ENCODE data around the gene OR10H1.
"Not testable (repeated sequence)": the region's sequence is repeated elsewhere in the genome, so short reads cannot be mapped to it uniquely, and the experiment has no call there.

OR10H1 gene, protein sequence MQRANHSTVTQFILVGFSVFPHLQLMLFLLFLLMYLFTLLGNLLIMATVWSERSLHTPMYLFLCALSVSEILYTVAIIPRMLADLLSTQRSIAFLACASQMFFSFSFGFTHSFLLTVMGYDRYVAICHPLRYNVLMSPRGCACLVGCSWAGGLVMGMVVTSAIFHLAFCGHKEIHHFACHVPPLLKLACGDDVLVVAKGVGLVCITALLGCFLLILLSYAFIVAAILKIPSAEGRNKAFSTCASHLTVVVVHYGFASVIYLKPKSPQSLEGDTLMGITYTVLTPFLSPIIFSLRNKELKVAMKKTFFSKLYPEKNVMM

DNA sequence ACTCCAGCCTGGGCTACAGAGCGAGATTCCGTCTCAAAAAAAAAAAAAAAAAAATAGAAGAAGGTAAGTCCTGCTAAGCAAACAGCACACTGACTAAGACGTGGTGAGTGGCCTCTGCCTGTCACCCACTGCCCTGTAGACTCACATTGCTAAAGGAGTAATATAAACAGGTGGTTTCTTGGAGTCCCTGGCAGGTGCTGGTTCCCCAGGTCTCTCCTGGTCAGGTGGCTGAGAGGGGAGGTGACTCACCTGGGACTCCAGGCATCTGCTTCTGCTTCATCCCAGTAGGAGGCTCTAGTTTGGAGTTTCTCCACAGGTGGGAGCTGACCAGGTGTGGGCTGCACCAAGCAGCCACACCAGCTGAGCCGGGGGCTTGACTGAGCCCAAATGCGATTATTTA lies at the start of gene OR10H1:
OR10H1 (minus strand) TSS at position 359 of the 400 bp plus-strand sequence. CDS start 7,627 bp downstream, outside the sequence.
- DNase-seq: no peak

DNA sequence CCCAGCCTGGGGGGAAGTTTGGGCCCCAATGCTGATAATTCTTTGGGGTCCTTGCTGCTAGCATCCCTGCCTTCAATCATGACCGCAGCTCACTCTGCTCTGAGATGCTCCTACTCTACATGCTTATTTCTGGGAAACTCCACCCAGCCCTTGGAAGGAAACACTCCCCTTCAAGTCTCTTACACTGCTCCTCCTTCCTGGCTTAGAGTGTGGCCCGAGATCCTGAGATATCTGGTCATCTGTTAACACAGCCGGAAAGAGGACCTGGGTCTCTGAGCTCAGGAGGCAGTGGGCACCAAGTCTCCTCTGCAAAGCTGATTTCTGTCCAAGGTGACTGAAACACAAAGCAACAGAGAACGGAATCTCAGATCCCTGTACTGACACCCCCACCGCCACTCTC lies 49.4 kb upstream of the OR10H1 start:
- DNase-seq: no peak

DNA sequence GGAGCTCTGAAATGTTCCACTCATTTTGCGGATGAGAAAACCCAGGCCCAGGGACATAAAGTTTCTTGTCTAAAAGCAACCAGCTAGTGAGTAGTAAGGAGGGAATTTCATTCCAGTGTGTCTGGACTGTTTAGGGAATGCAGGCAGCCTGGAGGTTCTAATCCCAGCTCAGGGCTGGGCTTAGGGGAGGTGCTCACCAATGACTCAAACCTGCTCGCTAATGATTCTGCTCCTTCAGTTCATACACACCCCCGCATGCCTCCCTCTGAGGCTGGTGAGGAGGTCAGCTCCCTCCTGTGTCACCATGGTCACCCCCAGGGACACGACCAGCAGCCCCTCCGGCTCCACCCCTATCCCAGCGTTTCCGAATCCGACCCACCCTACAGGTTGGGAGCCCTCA lies 47.8 kb upstream of the OR10H1 start:
- no peak for DNase-seq

DNA sequence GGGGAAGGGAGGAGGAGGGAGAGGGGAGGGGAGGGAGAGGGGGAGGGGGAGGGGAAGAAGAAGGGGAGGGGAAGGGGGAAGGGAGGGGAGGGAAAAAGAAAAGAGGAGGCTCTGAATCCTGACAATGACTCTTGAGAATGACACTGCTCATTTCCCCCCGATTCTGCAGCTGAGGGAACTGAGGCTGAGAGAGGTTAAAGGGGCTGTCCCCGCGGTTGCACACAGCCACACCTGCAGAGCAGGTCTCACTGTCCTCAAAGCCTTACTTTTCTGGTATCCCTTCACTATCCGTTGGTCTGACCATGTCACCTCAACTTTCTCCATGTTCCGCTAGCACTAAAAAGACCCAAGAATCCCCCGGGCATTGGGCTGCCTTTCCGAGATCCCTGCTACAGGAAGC lies 47.0 kb upstream of the OR10H1 start:
- no peak for DNase-seq

DNA sequence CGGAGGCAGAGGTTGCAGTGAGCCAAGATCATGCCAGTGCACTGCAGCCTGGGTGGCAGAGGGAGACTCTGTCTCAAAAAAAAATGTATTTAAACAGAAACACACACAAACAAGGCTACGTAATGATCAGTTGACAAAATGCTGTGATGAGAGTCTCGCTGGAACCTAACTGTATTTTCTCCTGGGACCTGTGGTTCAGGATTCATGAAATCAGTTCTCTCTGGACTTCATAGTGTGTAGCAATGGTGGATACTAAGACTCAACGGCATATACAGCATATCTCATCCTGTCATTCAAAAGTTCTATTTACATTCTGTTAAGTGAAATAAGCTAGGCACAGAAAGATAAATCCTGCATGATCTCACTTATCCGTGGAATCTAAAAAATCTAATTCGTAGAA lies 45.1 kb upstream of the OR10H1 start:
- no peak for DNase-seq

DNA sequence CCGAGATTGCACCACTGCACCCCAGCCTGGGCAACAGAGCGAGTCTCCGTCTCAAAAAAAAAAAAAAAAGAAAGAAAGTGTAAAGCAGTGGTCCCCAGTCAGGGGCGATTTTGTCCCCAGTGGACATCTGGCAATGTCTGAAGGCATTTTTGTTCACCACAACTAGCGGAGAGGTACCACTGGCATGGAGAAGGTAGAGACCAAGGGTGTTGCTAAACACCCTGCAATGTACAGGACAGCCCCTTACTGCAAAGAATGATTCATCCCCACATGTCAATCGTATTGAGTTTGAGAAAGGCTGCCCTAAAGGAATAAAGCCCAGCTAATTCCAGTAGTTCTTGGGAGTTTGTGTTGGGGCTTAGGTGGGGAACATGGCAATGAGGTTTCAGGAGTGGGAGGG lies 43.7 kb upstream of the OR10H1 start:
- peak; percentile 36 for DNase-seq

DNA sequence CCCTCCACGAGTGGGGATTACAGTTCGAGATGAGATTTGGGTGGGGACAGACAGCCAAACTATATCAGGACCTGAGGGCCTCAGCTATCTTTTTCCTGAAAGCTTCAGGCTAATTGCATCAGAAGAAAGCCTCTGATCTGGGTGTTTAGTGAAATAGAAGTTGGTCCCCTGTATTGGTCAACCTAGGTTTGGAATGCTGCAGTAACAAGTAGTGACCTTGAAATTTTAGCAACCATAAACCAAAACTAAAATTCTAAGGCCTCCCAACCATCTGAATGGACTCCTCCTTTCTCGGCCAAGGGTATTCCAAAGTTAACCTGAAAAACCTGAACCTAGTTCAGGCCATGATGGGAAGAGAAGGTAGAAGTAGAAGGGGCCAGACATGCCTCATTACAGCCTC lies 34.9 kb upstream of the OR10H1 start:
- no peak for DNase-seq

DNA sequence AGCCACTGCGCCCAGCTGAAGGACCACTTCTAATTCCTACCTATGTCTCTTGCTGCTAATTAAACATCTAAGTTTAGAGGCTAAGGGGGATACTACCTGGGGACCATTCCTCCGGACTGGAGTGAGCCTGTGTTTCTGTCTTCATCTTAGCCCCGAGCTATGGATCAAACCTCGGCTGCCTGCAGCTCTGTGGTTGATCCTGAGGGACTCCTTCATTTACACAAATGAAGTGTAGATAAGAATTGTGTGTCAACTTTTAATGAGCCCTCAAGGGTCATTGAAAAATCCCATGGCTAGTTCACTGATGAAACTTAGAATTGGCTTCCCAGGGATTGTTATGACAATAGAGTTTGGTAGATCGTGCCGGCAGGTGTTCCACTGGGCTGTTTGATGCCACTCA lies 31.5 kb upstream of the OR10H1 start:
- no peak for DNase-seq

DNA sequence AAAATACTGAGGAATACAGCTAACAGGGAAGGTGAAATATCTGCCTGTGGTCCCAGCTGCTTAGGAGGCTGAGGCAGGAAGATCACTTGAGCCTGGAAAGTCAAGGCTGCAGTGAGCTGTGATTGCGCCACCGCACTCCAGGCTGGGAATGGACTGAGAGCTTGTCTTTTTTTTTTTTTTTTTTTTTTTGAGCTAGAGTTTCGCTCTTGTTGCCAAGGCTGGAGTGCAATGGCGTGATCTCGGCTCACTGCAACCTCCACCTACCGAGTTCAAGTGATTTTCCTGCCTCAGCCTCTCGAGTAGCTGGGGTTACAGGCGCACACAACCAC lies 28.4 kb upstream of the OR10H1 start:
- DNase-seq: peak; percentile 31

DNA sequence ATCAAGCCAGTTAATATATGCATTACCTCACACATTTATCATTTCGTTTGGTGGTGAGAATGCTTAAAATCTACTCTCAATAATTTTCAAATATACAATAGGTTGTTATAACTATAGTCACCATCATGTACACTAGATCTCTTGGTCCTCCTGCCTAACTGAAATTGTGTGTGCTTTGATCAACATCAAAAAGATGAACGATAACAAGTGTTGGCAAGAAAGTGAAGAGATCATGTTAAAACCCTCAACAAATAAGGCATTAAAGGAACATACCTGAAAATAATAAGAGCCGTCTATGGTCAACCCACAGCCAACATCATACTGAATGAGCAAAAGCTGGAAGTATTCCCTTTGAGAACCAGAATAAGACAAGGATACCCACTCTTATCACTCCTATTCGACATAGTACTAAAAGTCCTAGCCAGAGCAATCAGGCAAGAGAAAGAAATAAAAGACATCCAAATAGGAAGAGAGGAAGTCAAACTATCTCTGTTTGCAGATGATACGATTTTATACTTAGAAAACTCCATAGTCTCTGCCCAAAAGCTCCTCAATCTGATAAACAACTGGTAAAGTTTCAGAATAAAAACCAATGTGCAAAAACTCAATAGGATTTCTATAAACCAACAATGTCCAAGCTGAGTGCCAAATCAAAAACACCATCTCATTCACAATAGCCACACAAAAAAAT lies 27.9 kb upstream of the OR10H1 start:
- DNase-seq: no peak

DNA sequence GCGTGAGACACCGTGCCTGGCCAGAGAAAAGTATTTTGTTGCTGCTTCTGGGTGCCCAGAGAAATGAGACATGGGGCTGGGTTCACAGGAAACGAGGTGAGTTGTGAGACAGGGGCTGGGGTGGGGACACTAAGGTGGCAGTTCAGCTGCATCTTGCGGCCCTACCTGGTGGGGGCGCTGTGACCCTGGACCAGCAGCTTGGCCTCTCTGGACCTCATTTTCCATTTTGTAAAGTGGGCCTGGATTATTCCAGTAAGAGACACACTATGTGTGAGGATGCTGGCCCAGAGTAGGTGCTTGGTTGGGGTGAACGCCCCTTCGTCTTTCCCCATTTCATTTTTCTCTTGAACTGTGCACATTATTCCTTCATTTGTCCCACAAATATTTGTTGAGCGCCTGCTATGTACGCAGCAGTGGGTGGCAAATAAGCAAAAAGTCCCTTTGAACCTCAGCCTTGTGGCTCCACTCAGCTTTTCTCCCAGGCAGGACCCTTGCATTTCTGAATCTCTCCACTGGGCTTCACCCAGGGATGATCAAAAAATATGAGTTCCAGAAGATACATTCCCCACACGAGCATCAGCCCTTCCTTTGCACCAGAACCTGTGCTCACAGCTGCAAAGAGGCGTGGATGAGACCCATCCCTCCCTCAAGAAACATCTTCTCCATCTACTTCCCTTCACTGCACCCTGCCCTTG lies 26.6 kb upstream of the OR10H1 start:
- DNase-seq: no peak

DNA sequence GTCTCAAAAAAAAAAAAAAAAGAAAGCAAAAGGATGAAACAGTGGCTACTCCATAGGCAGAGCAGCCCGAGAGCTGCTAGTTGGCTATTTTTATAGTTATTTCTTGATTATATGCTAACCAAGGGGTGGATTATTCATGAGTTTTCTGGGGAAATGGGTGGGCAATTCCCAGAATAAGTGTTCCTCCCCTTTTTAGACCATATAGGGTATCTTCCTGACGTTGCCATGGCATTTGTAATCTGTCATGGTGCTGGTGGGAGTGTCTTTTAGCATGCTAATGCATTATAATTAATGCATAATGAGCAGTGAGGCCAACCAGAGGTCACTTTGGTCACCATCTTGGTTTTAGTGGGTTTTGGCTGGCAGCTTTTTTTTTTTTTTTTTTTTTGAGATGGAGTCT lies 25.4 kb upstream of the OR10H1 start:
- no peak for DNase-seq

DNA sequence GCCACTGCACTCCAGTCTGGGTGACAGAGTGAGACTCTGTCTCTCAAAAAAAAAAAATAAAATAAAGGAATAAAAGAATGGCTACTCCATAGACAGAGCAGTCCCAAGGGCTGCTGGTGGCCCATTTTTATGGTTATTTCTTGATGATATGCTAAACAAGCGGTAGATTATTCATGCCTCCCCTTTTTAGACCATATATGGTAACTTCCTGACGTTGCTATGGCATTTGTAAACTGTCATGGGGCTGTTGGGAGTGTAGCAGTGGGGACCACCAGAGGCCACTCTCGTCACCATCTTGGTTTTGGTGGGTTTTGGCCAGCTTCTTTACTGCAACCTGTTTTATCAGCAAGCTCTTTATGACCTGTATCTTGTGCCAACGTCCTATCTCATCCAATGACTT lies 24.4 kb upstream of the OR10H1 start:
- DNase-seq: not testable (repeated sequence)

DNA sequence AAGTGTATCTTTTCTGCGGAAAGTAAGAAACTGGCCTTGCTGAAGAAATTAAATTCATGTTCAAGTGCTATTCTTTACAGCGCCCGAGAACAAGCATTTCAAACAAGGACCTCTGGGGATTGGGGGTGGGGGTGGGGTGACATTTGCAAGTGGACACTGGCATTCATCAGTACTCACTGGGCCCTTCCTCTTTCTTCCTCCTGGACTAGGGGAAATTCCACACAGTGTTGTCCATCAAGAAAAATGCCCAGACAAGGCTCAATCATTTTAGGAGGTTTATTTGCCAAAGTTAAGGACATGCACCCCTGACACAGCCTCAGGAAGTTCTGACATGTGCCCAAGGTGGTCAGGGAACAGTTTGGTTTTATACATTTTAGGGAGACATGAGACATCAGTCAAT lies 22.9 kb upstream of the OR10H1 start:
- no peak for DNase-seq

DNA sequence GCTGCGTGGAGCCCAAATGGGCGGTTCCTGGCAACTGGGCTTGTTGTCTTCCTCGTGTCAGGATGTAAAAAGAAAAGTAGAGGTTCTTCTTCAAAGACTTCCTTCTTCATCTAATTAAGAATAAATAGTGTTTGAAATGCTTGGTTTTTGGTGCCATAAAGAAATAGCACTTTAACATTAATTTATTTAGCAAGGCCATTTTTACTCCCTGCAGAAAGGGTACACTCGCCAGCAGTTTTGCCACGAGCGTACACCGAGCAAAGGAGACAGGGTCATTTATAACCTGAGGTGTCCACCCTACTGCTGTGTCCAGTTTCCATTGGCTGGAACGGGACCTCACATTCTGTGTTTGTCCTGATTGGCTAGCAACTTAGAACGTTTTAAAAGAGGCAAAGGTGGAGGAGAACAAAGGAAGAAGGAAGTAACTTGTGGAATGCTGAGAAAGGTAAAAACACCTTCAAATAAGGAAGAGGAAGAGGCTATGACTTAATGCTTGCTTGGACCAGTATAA lies 21.8 kb upstream of the OR10H1 start:
- DNase-seq: no peak

DNA sequence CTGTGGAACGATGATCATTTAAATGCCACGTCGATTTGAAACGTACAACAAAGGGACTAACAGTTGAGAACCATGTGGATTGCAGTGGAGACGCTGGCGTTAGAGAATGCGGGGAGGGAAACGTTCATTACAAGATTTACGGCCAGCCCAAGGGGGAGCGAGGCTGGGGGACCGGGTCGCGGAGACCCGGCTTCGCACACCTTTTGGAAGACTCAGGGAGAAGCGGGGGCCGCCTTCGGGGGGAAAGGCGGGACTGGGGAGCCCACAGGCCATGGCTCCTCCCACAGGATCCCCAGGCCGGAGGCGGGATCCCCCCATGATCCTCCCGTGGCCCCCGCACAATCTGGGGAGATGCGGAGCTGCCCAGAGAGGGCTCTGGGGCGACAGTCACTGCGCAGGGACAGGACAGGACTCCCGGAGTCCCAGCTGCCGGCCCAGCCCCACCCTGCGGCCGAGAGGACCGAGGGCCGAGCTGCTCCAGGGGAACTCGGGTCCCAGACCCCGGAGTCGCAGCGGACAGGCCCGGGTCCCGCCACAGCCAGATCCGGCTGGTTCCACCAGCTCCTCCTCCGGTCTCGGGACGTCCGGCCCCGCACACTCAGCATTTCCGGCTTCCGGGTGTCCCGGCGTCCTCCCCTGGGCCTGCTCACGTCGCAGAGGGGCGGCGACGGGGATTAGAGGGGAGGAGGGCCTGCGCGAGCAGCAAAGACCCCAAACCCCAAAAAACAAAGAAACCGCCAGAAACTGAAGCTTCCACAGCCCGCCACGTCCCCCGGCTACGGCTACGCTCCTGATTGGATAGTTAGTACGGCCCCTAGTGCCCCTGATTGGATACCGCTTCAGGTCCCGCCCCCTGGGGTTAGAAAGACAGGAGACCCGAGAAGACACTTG lies 21.1 kb upstream of the OR10H1 start:
- DNase-seq: peak; percentile 100

DNA sequence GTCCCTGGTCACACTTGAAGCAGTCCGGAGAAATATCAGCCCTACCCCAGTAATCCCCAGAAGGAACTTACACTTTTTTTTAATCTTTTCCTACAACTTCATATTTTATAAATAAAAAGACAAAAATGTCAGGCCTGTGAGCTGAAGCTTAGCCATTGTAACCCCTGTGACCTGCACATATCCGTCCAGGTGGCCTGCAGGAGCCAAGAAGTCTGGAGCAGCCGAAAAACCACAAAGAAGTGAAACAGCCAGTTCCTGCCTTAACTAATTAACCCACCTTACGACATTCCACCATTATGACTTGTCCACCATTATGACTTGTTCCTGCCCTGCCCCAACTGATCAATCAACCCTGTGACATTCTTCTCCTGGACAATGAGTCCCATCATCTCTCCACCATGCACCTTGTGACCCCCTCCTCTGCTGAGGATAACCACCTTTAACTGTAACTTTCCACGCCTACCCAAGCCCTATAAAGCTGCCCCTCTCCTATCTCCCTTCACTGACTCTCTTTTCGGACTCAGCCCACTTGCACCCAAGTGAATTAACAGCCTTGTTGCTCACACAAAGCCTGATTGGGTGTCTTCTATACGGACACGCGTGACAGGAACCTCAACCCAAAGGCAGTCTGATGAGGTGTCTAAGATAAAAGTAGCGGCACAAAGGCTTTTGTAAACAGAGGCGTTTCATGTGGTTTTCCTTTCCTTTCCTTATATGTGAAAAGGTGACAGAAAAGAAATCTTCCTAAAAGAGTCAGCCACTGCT lies 20.3 kb upstream of the OR10H1 start:
- peak; percentile 29 for DNase-seq

DNA sequence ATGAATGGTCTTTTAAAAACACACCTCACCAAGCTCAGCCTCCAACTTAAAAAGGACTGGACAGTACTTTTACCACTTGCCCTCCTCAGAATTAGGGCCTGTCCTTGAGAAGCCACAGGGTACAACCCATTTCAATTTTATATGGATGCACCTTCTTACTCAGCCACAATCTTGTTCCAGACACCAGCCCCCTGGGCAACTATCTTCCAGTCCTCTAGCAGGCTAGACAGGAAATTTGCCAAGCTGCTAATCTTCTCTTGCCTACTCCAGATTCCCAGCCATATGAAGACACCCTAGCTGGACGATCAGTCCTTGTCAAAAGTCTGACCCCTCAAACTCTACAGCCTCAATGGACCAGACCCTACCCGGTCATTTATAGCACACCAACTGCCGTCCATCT lies 18.8 kb upstream of the OR10H1 start:
- DNase-seq: not testable (repeated sequence)

DNA sequence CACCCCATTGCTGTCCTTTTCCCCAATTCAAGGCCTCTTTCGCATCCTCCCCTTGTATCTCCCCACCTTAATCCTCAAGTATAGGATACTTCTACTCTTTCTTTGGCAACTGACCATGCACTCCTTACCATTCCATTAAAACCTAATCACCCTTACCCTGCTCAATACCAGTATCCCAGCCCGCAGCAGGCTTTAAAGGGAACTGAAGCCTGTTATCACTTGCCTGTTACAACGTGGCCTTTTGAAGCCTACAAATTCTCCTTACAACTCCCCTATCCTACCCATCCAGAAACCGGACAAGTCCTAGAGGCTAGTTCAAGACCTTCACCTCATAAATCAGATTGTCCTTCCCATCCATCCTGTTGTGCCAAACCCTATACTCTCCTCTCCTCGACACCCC lies 16.2 kb upstream of the OR10H1 start:
- no peak for DNase-seq

DNA sequence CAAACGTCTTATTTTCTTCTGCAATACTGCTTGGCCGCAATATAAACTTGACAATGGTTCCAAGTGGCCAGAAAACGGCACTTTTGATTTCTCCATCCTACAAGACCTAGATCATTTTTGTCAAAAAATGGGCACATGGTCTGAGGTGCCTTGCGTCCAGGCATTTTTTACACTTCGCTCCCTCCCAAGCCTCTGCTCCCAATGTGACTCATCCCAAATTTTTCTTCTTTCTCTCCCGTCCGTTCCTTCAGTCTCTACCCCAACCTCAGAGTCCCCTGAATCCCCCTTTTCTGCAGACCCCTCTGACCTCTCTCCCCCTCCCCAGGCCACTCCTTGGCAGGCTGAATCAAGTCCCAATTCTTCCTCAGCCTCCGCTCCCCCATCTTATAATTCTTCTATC lies 14.3 kb upstream of the OR10H1 start:
- no peak for DNase-seq

DNA sequence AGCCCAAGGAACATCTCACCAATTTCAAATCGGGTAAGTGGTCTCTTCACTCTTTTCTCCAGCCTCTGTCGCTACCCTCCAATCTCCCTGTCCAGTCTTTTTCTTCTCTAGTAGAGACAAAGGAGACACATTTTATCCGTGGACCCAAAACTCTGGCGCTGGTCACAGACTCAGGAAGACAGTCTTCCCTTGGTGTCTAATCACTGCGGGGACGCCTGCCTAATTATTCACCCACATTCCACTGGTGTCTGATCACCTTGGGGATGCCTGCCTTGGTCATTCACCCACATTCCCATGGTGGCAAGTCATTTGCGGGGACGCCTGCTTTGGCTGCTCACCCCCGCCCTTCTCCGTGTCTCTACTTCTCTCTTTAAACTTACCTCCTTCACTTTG lies 13.8 kb upstream of the OR10H1 start:
- no peak for DNase-seq

DNA sequence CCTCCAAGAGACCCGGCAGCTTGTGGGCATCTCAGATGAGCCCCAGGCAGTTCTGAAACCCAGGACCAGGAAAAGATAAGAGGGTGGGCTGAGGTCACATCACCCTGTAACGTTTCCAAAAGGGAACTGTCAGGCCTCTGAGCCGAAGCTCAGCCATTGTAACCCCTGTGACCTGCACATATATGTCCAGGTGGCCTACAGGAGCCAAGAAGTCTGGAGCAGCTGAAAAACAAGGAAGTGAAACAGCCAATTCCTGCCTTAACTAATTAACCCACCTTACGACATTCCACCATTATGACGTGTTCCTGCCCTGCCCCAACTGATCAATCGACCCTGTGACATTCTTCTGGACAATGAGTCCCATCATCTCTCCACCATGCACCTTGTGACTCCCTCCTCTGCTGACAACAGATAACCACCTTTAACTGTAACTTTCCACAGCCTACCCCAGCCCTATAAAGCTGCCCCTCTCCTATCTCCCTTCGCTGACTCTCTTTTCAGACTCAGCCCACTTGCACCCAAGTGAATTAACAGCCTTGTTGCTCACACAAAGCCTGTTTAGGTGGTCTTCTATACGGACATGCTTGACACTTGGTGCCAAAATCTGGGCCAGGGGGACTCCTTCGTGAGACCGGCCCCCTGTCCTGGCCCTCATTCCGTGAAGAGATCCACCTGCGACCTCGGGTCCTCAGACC lies 13.3 kb upstream of the OR10H1 start:
- not testable (repeated sequence) for DNase-seq

Data from MV-4-11 (cell line).